G401 (cell line): ENCODE data around the gene VEGFC. TPM values are rescaled to one million over a fixed set of nuclear protein-coding genes. Genes with fewer than 3 reads are reported as not detected.

ENCODE experiments used
- DNase-seq: peaks from one replicate; pipeline ENCODE4 v3.0.0-alpha.2; 2015; ENCODE audit warnings: low spot score
- in situ Hi-C: cut with HindIII; loops from 2 replicates; pipeline ENCODE4 v1.10.0; 2016; ENCODE audit warnings: low sequenced_read_pairs, mixed read lengths
- total RNA-seq: library from RNA; depleted of rRNA; stranded (reverse); fragments of >200 nt; shearing (Covaris generic); gene quantifications from 2 replicates; pipeline ENCODE4 v1.2.3, GENCODE V29; 2014

VEGFC gene
- total RNA-seq, 1 experiment from 2014 or later = 0.14 TPM

- in situ Hi-C loops = no loop called here
- no peak for DNase-seq
Measured at GRCh38 chr4:176775338-176775737, 17.4 kb downstream of the VEGFC start.

- DNase-seq = no peak
- in situ Hi-C loops = no loop called here
Measured at GRCh38 chr4:176774852-176775251, 17.9 kb downstream of the VEGFC start.

GRCh38 chr4:176769514-176769913 is 23.2 kb downstream of the VEGFC start:
- DNase-seq = no peak
- in situ Hi-C loops = no loop called here

GRCh38 chr4:176767183-176767582 is 25.5 kb downstream of the VEGFC start:
- no peak for DNase-seq
- in situ Hi-C loops = no loop called here

- in situ Hi-C loops = no loop called here
- DNase-seq = no peak
Measured at GRCh38 chr4:176762661-176763308, 29.9 kb downstream of the VEGFC start.

GRCh38 chr4:176761872-176762271 is 30.9 kb downstream of the VEGFC start:
- in situ Hi-C loops = no loop called here
- DNase-seq = no peak

- in situ Hi-C loops = no loop called here
- DNase-seq = no peak
Measured at GRCh38 chr4:176760471-176760870, 32.3 kb downstream of the VEGFC start.

GRCh38 chr4:176758731-176759130 is 34.0 kb downstream of the VEGFC start:
- no peak for DNase-seq
- in situ Hi-C loops = no loop called here

- no peak for DNase-seq
- in situ Hi-C loops = no loop called here
Measured at GRCh38 chr4:176758323-176758722, 34.4 kb downstream of the VEGFC start.

- no peak for DNase-seq
- in situ Hi-C loops = no loop called here
Measured at GRCh38 chr4:176755613-176756012, 37.1 kb downstream of the VEGFC start.

- in situ Hi-C loops = no loop called here
- DNase-seq = no peak
Measured at GRCh38 chr4:176755001-176755400, 37.7 kb downstream of the VEGFC start.

- no peak for DNase-seq
- in situ Hi-C loops = no loop called here
Measured at GRCh38 chr4:176753049-176753448, 39.7 kb downstream of the VEGFC start.

GRCh38 chr4:176752191-176752749 is 40.5 kb downstream of the VEGFC start:
- DNase-seq = no peak
- in situ Hi-C loops = no loop called here

- no peak for DNase-seq
- in situ Hi-C loops = no loop called here
Measured at GRCh38 chr4:176751061-176751460, 41.7 kb downstream of the VEGFC start.

- no peak for DNase-seq
- in situ Hi-C loops = no loop called here
Measured at GRCh38 chr4:176746846-176747245, 45.9 kb downstream of the VEGFC start.

- DNase-seq = no peak
- in situ Hi-C loops = no loop called here
Measured at GRCh38 chr4:176745902-176746301, 46.8 kb downstream of the VEGFC start.

GRCh38 chr4:176744091-176744490 is 48.6 kb downstream of the VEGFC start:
- in situ Hi-C loops = no loop called here
- DNase-seq = no peak

GRCh38 chr4:176742211-176742610 is 50.5 kb downstream of the VEGFC start:
- in situ Hi-C loops = no loop called here
- DNase-seq = no peak

GRCh38 chr4:176741253-176741652 is 51.5 kb downstream of the VEGFC start:
- in situ Hi-C loops = no loop called here

GRCh38 chr4:176735300-176735699 is 57.4 kb downstream of the VEGFC start:
- DNase-seq = no peak
- in situ Hi-C loops = no loop called here

More at GRCh38 chr4:176741253-176741652, 51.5 kb downstream of the VEGFC start:
- no peak for DNase-seq

- in situ Hi-C loops = no loop called here
- no peak for DNase-seq
Measured at GRCh38 chr4:176734461-176734860, 58.3 kb downstream of the VEGFC start.
